Pulmonary artery endothelial cell (primary cell): ENCODE data around the gene RPL37A. TPM values are rescaled to one million over a fixed set of nuclear protein-coding genes. Genes with fewer than 3 reads are reported as not detected.

Experiments used
- DNase-seq: peaks from one replicate; pipeline ENCODE4 v3.0.0-alpha.2; 2011; ENCODE audit warnings: low read depth, low spot score
- total RNA-seq: library from RNA; depleted of rRNA; stranded (reverse); fragments of >200 nt; gene quantifications from 2 replicates; pipeline ENCODE4 v1.2.3, GENCODE V29; 2014

Gene RPL37A
- total RNA-seq, 1 donor from 2014 or later = 2,557 TPM

GRCh38 chr2:216486708-216487107, 11.9 kb upstream of the RPL37A start:
- no peak for DNase-seq

GRCh38 chr2:216490061-216490460, 8.6 kb upstream of the RPL37A start:
- DNase-seq = no peak

- DNase-seq = no peak
Measured at GRCh38 chr2:216491793-216492596, 6.6 kb upstream of the RPL37A start.

GRCh38 chr2:216492597-216493333, 5.9 kb upstream of the RPL37A start:
- DNase-seq = no peak

GRCh38 chr2:216493334-216493685, 5.3 kb upstream of the RPL37A start:
- DNase-seq = no peak

- no peak for DNase-seq
Measured at GRCh38 chr2:216495656-216496055, 3.0 kb upstream of the RPL37A start.

GRCh38 chr2:216497382-216498069, 1.1 kb upstream of the RPL37A start:
- no peak for DNase-seq

GRCh38 chr2:216498070-216498378, 620 bp upstream of the RPL37A start:
- no peak for DNase-seq

- no peak for DNase-seq
Measured at GRCh38 chr2:216499641-216500218, 1.1 kb downstream of the RPL37A start.

GRCh38 chr2:216500572-216500971, 1.9 kb downstream of the RPL37A start:
- DNase-seq = no peak

- no peak for DNase-seq
Measured at GRCh38 chr2:216501854-216502253, 3.2 kb downstream of the RPL37A start.

- no peak for DNase-seq
Measured at GRCh38 chr2:216502381-216503158, 3.9 kb downstream of the RPL37A start.

- DNase-seq = no peak
Measured at GRCh38 chr2:216503159-216503629, 4.5 kb downstream of the RPL37A start.

GRCh38 chr2:216503697-216504375, 5.2 kb downstream of the RPL37A start:
- no peak for DNase-seq

- DNase-seq = no peak
Measured at GRCh38 chr2:216504376-216504762, 5.7 kb downstream of the RPL37A start.

GRCh38 chr2:216505133-216506106, 6.8 kb downstream of the RPL37A start:
- DNase-seq = no peak

GRCh38 chr2:216507220-216508160, 8.8 kb downstream of the RPL37A start:
- no peak for DNase-seq

- DNase-seq = no peak
Measured at GRCh38 chr2:216508229-216508628, 9.6 kb downstream of the RPL37A start.
